Breast epithelium (tissue), 4 donors: ENCODE results near the gene COPS4. TPM values are rescaled to one million over a fixed set of nuclear protein-coding genes. Genes with fewer than 3 reads are reported as not detected.
"Not testable (repeated sequence)": the region's sequence is repeated elsewhere in the genome, so short reads cannot be mapped to it uniquely, and the experiment has no call there.

Experiments used
- DNase-seq, 2 donors: peaks; one replicate each; pipeline ENCODE4 v3.0.0-alpha.2; 2019; ENCODE audit warnings: low spot score in 2 of 2
- H3K27ac ChIP-seq, 2 donors: fragments of 200-600 bp; sonication (generic) in 1 of 2; one replicate each; pipeline ENCODE4 v1.5.1; 2016 to 2019; ENCODE audit warnings: mild to moderate bottlenecking in 1 of 2
- H3K27me3 ChIP-seq, 2 donors: fragments of 200-600 bp; sonication (generic) in 1 of 2; one replicate each; pipeline versions ENCODE4 v1.5.1 to v1.6.0; 2017 to 2019; ENCODE audit warnings: control low read depth in 1 of 2, mild to moderate bottlenecking in 1 of 2
- H3K36me3 ChIP-seq: fragments of 200-600 bp; one replicate; pipeline ENCODE4 v1.5.1; 2019
- H3K4me1 ChIP-seq, 2 donors: fragments of 200-600 bp; sonication (generic); one replicate each; pipeline ENCODE4 v1.5.1; 2016 to 2019; ENCODE audit warnings: control low read depth in 1 of 2
- H3K4me3 ChIP-seq, 3 donors: fragments of 200-600 bp; sonication (generic); 1 replicate in 2 of 3; 2 replicates in 1 of 3; pipeline ENCODE4 v1.5.1; 2016 to 2019; ENCODE audit warnings: mild to moderate bottlenecking in 3 of 3, moderate library complexity in 2 of 3
- H3K9me3 ChIP-seq, 2 donors: fragments of 200-600 bp; sonication (generic) in 1 of 2; one replicate each; pipeline ENCODE4 v1.5.1; 2016 to 2019; ENCODE audit warnings: control low read depth in 1 of 2
- POLR2A ChIP-seq: fragments of 450-650 bp; IDR thresholded peaks from one replicate; pipeline ENCODE4 v1.6.1; 2016; ENCODE audit warnings: antibody characterized with exemption, mild to moderate bottlenecking, moderate library complexity
- POLR2AphosphoS5 ChIP-seq, 3 donors: sonication (generic); formaldehyde crosslinking; IDR thresholded peaks; one replicate each; pipeline ENCODE4 v1.6.1; 2017; ENCODE audit warnings: antibody characterized with exemption in 3 of 3
- intact Hi-C: fragments of 100-400 bp; cut with DNase I; formaldehyde crosslinking; loops from one replicate; pipeline ENCODE4 v1.15.1; 2023; ENCODE audit warnings: low total_unique reads
- total RNA-seq, 3 donors: library from RNA; depleted of rRNA; stranded (reverse); fragments of >200 nt; gene quantifications; one replicate each; pipeline ENCODE4 v1.1.0, GENCODE V29; 2016
- TF ChIP-seq, protein P1 (sequence below), 3 donors: fragments of 450-650 bp; IDR thresholded peaks; one replicate each; pipeline ENCODE4 v1.5.1; 2016 to 2017; ENCODE audit warnings: antibody characterized with exemption in 3 of 3, mild to moderate bottlenecking in 3 of 3, moderate library complexity in 3 of 3

Gene COPS4
- total RNA-seq, 3 donors from 2014 or later, result 55.8 to 67.9 (median 56.4) TPM

DNA sequence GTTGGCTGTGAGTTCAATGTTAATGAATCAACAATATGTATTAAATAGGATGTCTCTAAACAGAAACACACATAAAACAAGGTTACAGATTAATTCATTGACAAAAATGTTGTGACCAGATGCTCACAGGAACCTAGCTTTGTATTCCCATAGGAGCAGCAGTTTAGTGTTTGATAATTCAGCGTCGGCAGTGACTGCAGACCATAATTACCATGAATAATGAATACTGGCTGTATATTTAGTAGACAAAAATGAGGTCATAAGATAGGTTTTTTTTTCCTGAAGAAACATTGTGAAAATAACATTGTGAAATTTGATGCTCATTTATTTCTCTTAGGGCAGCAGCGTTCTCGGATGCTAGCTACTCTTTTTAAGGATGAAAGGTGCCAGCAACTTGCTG is 27.8 kb downstream of the COPS4 start:
- TF ChIP-seq POLR2A (no peak), POLR2AphosphoS5 (IDR thresholded peaks at IDR 0.05) (no peak)
- TF ChIP-seq, protein P1, sequence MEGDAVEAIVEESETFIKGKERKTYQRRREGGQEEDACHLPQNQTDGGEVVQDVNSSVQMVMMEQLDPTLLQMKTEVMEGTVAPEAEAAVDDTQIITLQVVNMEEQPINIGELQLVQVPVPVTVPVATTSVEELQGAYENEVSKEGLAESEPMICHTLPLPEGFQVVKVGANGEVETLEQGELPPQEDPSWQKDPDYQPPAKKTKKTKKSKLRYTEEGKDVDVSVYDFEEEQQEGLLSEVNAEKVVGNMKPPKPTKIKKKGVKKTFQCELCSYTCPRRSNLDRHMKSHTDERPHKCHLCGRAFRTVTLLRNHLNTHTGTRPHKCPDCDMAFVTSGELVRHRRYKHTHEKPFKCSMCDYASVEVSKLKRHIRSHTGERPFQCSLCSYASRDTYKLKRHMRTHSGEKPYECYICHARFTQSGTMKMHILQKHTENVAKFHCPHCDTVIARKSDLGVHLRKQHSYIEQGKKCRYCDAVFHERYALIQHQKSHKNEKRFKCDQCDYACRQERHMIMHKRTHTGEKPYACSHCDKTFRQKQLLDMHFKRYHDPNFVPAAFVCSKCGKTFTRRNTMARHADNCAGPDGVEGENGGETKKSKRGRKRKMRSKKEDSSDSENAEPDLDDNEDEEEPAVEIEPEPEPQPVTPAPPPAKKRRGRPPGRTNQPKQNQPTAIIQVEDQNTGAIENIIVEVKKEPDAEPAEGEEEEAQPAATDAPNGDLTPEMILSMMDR (IDR thresholded peaks at IDR 0.05), result no peak
- intact Hi-C loops, result no loop called here
- no peak for DNase-seq
- Histone ChIP-seq H3K36me3 (no peaks in the 10 kb centered on the region), H3K27me3 (no peaks in the 10 kb centered on the region), H3K27ac (no peak overlapping the region), H3K4me3 (no peak overlapping the region), H3K9me3 (no peaks in the 10 kb centered on the region), H3K4me1 (no peaks in the 10 kb centered on the region)

DNA sequence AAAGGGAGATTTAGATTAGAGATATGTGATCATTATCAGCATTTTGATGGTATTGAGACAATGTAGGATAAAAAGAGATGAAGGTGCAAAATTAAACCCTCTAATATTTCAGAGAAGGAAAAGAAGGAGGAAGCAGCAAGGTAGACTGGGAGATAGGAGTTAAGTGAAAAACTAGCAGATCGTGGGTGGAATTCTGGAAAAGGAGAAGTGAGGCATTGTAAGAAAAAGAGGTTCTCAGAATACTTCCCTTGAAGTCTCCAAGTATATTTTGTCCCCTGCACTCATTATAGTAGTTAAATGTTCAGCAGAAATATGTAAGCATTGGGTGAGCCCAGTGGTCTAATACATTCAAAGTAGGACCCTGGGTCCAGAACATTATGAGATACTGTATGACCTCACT is 30.3 kb downstream of the COPS4 start:
- TF ChIP-seq, protein P1 (IDR thresholded peaks at IDR 0.05), result no peak
- TF ChIP-seq POLR2AphosphoS5 (IDR thresholded peaks at IDR 0.05), result no peak
- TF ChIP-seq POLR2A, result no peak
- Histone ChIP-seq H3K27ac (no peak overlapping the region), H3K4me1 (no peaks in the 10 kb centered on the region), H3K4me3 (no peak overlapping the region), H3K27me3 (no peaks in the 10 kb centered on the region), H3K9me3 (no peaks in the 10 kb centered on the region), H3K36me3 (no peaks in the 10 kb centered on the region)
- intact Hi-C loops, result no loop called here
- no peak for DNase-seq

DNA sequence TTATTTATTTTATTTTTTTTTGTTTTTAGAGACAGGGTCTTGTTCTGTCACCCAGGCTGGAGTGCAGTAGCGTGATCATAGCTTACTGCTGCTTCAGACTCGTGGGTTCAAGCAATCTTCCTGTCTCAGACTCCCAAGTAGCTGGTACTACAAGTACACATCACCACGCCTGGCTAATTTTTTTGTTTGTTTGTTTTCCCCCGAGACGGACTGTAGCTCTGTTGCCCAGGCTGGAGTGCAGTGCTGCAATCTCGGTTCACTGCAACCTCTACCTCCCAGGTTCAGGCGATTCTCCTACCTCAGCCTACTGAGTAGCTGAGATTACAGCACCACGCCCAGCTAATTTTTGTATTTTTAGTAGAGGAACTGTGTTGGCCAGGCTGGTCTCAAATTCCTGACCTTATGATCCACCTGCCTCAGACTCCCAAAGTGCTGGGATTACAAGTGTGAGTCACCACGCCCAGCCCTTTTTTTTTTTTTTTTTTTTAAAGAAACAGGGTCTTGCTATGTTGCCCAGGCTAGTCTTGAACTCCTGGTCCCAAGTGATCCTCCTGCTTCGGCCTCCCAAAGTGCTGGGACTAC is 32.2 kb downstream of the COPS4 start:
- TF ChIP-seq POLR2AphosphoS5 (IDR thresholded peaks at IDR 0.05), result no peak
- TF ChIP-seq, protein P1 (IDR thresholded peaks at IDR 0.05), result no peak
- no peak for TF ChIP-seq POLR2A
- no peaks in the 10 kb centered on the region for H3K36me3 ChIP-seq
- intact Hi-C loops, result no loop called here
- no peaks in the 10 kb centered on the region for H3K4me1 ChIP-seq
- no peaks in the 10 kb centered on the region for H3K27me3 ChIP-seq
- no peak overlapping the region for H3K27ac ChIP-seq
- no peak for DNase-seq
- H3K4me3 ChIP-seq, result no peak overlapping the region
- H3K9me3 ChIP-seq, result no peaks in the 10 kb centered on the region

DNA sequence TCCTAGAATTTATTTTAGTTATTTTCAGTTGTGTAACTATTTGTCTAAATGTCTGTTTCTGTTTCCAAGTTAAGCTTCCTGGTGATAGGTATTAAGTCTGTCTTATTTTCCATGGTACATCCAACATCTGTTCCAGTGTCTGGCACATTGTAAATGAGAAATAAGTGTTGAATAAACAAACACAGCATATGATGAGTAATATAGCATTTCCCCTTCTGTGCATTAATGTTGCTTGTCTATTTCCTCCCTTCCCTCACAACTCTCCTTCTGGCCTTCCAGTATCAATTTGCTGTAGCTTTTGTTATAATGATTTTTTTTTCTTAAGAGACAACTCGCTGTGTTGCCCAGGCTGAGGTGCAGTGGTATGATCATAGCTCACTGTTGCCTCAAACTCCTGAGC is 36.1 kb downstream of the COPS4 start:
- no peaks in the 10 kb centered on the region for H3K36me3 ChIP-seq

DNA sequence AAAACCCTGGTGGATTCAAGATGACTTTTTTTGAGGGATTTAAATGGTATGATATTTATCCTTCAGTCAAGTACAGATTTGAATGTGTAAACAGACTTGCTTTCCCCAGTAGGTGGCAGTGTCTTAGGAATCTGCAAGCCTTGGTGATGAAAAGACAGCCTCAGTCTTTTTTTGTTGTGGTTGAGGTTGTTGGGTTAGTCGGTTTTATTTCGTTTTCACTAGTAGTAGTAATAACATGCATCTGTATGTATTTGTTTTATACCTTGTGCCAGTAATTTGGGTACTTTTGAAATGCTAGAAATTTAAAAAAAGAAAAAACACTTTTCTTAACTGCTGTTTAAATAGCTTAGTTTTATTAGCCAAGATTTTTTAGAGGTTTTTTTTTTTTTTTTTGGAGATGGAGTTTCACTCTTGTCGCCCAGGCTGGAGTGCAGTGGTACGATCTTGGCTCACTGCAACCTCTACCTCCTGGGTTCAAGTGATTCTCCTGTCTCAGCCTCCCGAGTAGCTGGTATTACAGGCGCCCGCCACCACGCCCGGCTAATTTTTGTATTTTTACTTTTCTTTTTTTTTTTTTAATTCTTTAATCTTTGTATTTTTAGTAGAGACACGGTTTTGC is 39.2 kb downstream of the COPS4 start:
- intact Hi-C loops, result no loop called here
- H3K36me3 ChIP-seq, result no peaks in the 10 kb centered on the region
- H3K27ac ChIP-seq, result no peak overlapping the region
- no peaks in the 10 kb centered on the region for H3K27me3 ChIP-seq
- H3K4me1 ChIP-seq, result no peaks in the 10 kb centered on the region
- no peak for DNase-seq
- TF ChIP-seq, protein P1 (IDR thresholded peaks at IDR 0.05), result peak; percentile 32 to 62 (median 46)
- TF ChIP-seq POLR2AphosphoS5 (IDR thresholded peaks at IDR 0.05) (no peak), POLR2A (no peak)
- no peaks in the 10 kb centered on the region for H3K9me3 ChIP-seq
- H3K4me3 ChIP-seq, result no peak overlapping the region

More for the DNA sequence above, 36.1 kb downstream of the COPS4 start:
- no peak for DNase-seq
- Histone ChIP-seq H3K9me3 (no peaks in the 10 kb centered on the region), H3K4me3 (no peak overlapping the region), H3K4me1 (no peaks in the 10 kb centered on the region), H3K27me3 (no peaks in the 10 kb centered on the region), H3K27ac (no peak overlapping the region)
- intact Hi-C loops, result no loop called here
- no peak for TF ChIP-seq POLR2A
- no peak for TF ChIP-seq POLR2AphosphoS5 (IDR thresholded peaks at IDR 0.05)

DNA sequence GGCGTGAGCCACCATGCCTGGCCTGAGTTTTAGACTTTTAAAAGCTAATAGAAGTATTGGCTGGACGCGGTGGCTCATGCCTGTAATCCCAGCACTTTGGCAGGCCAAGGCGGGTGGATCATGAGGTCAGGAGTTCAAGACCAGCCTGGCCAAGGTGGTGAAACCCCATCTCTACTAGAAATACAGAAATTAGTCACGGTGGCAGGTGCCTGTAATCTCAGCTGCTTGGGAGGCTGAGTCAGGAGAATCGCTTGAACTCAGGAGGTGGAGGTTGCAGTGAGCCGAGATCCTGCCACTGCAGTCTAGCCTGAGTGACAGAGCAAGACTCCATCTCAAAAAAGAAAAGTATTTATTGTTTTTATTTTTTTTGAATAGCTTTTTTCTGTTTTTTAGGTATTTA is 39.8 kb downstream of the COPS4 start:
- DNase-seq, H3K27me3 ChIP-seq, H3K4me3 ChIP-seq, intact Hi-C loops, H3K36me3 ChIP-seq, H3K4me1 ChIP-seq, H3K27ac ChIP-seq, H3K9me3 ChIP-seq: not testable (repeated sequence)
